Activated T-cell treated with anti-CD3 and anti-CD28 coated beads, Interleukin-2, amount 50 U/mL, for 4 hours (primary cell): ENCODE measurements around the gene ATXN1. TPM values are rescaled to one million over a fixed set of nuclear protein-coding genes. Genes with fewer than 3 reads are reported as not detected.

Experiments used
- ATAC-seq, 2 donors: fragments of 200-7000 bp; cut with Tn5 transposase; one replicate each; pipeline ENCODE4 v1.10.0; 2021
- DNase-seq: peaks from one replicate; pipeline ENCODE4 v3.0.0-alpha.2; 2020
- H3K27me3 Mint-ChIP-seq: one replicate; pipeline ENCODE4 v1.8.0; 2021; ENCODE audit warnings: low read depth, mixed read lengths
- H3K36me3 Mint-ChIP-seq: one replicate; pipeline ENCODE4 v1.8.0; 2022; ENCODE audit warnings: mixed read lengths; ENCODE audit not compliant: insufficient read depth
- H3K4me1 Mint-ChIP-seq: one replicate; pipeline ENCODE4 v1.8.0; 2021; ENCODE audit warnings: low read depth, mixed read lengths
- H3K4me3 Mint-ChIP-seq: one replicate; pipeline ENCODE4 v1.8.0; 2021; ENCODE audit warnings: mild to moderate bottlenecking, moderate library complexity, mixed read lengths
- H3K9me3 Mint-ChIP-seq: one replicate; pipeline ENCODE4 v1.8.0; 2021; ENCODE audit warnings: mixed read lengths
- total RNA-seq, 3 donors: library from RNA; stranded (reverse); gene quantifications; one replicate each; pipeline ENCODE4 v1.2.1, GENCODE V29; 2021

The ATXN1 gene
- total RNA-seq, 3 donors from 2014 or later: 39.5 to 63.8 (median 45.1) TPM

DNA sequence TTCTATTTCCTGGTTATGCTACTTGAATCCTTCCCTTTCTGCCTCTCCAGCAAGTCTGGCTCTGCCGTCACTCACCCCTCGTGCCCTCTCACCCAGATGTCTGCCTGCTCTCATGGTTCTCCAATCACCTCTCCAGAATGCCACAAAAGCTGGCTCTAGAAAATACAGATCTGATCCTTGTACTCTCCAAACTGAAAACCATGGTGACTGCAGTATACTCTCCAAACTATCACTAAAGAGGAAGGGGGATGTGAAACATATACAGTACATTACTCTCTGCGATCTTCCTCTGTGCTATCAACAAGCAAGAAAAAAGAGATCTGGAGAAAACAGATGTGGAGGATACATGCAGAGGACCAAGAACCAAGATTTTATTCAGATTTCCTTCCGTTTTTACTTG is 91.1 kb downstream of the ATXN1 start:
- Mint-ChIP-seq H3K36me3 (peaks cover 30% of the 10 kb centered on the region), H3K4me3 (peak overlapping the region; percentile 75), H3K9me3 (peaks cover 3% of the 10 kb centered on the region), H3K27me3 (no peaks in the 10 kb centered on the region), H3K4me1 (peaks cover 64% of the 10 kb centered on the region)
- ATAC-seq (peak; percentile 33 to 40), DNase-seq (no peak)

DNA sequence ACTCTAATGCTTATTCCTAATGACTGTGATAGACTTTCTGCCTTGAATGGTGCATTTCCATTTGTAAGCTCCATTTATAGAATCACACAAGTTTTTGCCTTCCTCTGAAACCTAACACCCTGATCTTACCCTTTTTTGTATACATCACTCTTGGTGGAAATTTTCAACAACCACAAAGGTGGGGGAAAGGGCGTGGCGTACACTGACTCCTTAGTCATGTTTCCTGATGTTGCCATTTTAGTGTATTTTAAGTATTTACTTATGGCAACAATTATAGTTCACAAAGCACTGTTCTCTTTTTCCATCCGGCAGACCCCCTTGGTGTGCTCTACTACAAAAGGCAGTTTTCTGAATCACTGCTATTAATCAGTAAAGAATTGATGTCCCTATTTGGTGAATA is 92.0 kb downstream of the ATXN1 start:
- peaks cover 57% of the 10 kb centered on the region for H3K4me1 Mint-ChIP-seq
- H3K27me3 Mint-ChIP-seq: no peaks in the 10 kb centered on the region
- ATAC-seq (peak; percentile 76 to 79), DNase-seq (peak; percentile 70)
- peaks cover 29% of the 10 kb centered on the region for H3K36me3 Mint-ChIP-seq
- H3K9me3 Mint-ChIP-seq: peaks cover 3% of the 10 kb centered on the region
- peak overlapping the region; percentile 39 for H3K4me3 Mint-ChIP-seq

DNA sequence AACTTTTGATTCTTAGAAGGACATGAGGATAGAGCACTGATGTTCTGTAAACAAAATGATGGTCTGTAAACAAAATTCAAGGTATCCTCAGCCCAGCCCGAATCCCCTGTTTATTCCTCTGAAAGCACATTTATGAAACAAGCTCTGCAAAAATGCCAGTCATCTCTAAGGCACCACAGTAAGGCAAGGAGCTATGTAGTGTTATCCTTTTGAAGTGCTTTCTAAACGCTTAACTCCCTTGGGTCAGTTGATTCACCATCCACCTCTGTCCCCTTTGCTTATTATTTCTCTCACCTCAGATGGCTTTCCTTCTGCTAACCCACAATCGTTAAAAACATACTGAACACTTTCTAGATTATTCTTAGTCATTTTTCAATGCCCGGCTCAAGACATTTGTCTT is 93.8 kb downstream of the ATXN1 start:
- peaks cover 30% of the 10 kb centered on the region for H3K36me3 Mint-ChIP-seq
- DNase-seq: no peak

DNA sequence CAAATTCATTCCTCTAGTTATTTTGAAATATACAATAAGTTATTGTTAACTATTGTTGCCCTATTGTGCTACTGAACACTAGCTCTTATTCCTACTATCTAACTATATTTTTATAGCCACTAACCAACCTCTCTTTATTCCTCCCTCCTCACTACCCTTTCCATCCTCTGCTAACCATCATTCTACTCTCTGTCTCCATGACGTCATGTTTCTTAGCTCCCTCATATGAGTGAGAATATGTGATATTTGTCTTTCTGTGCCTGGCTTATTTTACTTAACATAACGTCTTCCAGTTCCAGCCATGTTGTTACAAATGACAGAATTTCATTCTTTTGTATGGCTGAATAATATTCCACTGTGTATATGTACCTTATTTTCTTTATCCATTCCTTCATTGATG is 95.3 kb downstream of the ATXN1 start:
- ATAC-seq (no peak), DNase-seq (no peak)
- no peaks in the 10 kb centered on the region for H3K27me3 Mint-ChIP-seq
- H3K4me3 Mint-ChIP-seq: no peak overlapping the region
- peaks cover 35% of the 10 kb centered on the region for H3K36me3 Mint-ChIP-seq
- peaks cover 37% of the 10 kb centered on the region for H3K4me1 Mint-ChIP-seq
- peaks cover 3% of the 10 kb centered on the region for H3K9me3 Mint-ChIP-seq

More for the DNA sequence above, 93.8 kb downstream of the ATXN1 start:
- Mint-ChIP-seq H3K27me3 (no peaks in the 10 kb centered on the region), H3K9me3 (peaks cover 3% of the 10 kb centered on the region), H3K4me3 (no peak overlapping the region), H3K4me1 (peaks cover 51% of the 10 kb centered on the region)
- ATAC-seq: no peak

DNA sequence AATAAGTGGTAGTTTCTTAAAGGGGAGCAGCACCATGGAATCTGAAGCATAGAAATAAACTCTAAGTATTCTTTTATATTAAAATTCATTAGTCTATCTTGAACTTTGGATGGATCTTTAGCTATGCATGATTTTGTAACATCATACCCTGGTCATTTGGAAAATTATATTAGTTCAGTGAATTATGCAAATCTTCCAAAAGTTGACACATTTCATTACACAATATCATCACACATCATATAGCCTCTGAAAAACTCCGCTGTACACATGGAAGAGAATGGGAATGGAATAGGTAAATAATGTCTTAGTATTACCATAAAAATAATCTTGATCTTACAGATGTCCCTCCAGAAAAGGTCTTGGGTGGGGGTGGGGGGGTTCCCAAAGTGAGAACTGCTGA is 96.1 kb downstream of the ATXN1 start:
- DNase-seq: no peak
- Mint-ChIP-seq H3K9me3 (peaks cover 3% of the 10 kb centered on the region), H3K4me1 (peaks cover 34% of the 10 kb centered on the region), H3K27me3 (no peaks in the 10 kb centered on the region), H3K4me3 (no peak overlapping the region), H3K36me3 (peaks cover 35% of the 10 kb centered on the region)
- no peak for ATAC-seq

DNA sequence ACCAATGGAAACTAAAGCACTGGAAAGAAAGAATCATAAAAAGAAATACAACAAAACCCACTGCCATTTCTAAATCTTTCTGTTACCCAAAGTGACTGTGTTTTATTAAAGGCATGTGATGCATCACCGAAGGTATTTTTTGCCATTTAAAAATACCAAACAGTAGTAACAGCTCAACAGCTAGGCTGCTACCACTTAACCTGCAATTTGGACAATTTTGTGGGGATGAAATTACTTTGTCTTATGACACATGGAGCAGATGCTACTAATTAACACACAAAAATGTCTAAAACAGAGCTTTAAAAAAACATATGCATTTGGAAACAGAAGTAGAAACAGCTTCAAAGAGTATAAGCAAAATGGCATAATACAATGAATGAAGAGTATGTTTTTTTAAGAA is 97.4 kb downstream of the ATXN1 start:
- H3K4me3 Mint-ChIP-seq: no peak overlapping the region
- peaks cover under 1% of the 10 kb centered on the region for H3K9me3 Mint-ChIP-seq
- H3K4me1 Mint-ChIP-seq: peaks cover 34% of the 10 kb centered on the region
- DNase-seq: no peak
- peaks cover 30% of the 10 kb centered on the region for H3K36me3 Mint-ChIP-seq
- H3K27me3 Mint-ChIP-seq: no peaks in the 10 kb centered on the region
- ATAC-seq: no peak

DNA sequence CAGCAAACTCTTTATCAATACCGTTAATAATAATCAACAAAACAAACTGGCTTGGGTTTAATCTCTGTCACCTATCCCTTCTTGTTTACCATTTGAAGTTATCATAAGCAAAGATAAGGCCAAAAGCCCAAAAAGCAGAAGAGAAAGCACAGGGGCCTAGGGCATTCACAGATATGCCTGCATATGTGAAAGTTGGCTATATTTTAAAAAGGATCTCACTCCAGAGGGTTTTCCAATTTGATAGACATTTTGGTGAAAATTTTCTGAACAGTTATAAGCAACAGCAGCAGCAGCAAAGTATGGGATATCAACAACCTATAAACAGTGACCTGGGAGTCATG is 101.1 kb downstream of the ATXN1 start:
- DNase-seq: no peak
- Mint-ChIP-seq H3K4me3 (peak overlapping the region; percentile 49), H3K4me1 (peaks cover 48% of the 10 kb centered on the region), H3K27me3 (no peaks in the 10 kb centered on the region), H3K9me3 (no peaks in the 10 kb centered on the region), H3K36me3 (peaks cover 19% of the 10 kb centered on the region)
- no peak for ATAC-seq

DNA sequence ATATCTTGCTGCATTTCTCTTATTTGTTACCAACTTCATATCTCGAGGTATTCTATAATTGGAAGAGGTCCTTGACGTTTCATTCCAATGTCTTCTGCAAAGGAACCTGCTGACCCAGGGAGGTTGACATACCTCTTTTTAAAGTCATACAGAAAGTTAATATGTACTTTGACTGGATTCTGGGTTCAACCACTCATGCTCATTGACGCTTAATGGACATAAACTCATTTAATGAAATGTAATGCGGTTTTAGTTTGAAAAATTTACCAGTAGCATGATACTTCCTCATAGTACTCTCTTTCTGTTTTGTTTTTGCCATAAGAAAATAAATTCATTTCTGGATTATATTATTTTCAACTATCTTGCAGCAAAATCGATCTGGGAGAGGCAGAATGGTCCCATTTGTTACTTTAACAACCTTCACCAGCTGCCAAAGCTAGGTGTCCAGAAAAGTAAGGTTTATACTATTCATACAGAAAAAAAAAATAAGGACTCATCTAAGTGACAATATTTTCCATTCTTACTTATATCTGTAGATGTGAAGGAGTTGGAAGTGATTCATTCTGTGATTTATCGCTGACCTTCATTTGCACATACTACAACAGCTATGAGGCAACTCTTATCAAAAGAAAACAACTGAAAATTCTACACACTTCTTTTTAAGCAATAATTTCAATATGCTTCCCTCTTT is 101.6 kb downstream of the ATXN1 start:
- Mint-ChIP-seq H3K27me3 (no peaks in the 10 kb centered on the region), H3K4me1 (peaks cover 53% of the 10 kb centered on the region), H3K4me3 (peak overlapping the region; percentile 49), H3K9me3 (no peaks in the 10 kb centered on the region), H3K36me3 (peaks cover 23% of the 10 kb centered on the region)
- DNase-seq: no peak
- peak; percentile 21 to 33 for ATAC-seq

DNA sequence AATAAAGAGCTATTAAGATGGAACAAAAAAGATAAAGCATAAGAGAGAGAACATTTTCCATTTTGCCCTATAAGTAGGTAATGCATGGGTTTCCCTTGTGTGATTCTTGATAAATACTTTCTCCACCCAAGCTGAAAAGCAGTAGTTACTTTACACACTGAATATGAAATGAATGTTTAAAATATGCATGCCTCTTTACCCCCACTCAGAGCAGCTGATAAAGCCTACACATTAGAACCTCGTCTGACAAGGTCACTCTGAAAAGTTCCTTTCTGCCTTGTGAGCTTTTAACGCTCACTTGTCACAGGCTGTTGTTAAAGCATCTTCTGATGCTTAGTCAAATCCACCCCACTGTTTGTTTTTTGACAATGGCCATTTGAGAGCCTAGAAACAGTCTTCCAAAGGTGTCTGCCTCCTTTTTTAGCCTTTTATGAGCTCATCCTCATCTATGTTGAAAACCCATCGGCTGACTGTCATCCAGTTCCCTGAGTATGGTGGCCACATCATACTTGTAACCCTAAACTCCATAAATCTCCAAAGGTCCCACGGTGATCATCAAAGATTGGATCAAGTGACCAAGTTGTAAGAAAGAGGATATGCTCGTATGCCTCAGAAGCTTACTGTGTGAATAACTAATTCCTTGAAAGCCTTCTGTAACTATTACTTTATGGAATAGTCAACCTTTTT is 102.8 kb downstream of the ATXN1 start:
- H3K4me3 Mint-ChIP-seq: peak overlapping the region; percentile 66
- no peaks in the 10 kb centered on the region for H3K9me3 Mint-ChIP-seq
- H3K36me3 Mint-ChIP-seq: peaks cover 24% of the 10 kb centered on the region
- peaks cover 64% of the 10 kb centered on the region for H3K4me1 Mint-ChIP-seq
- no peak for DNase-seq
- ATAC-seq: peak; percentile 5 to 14
- H3K27me3 Mint-ChIP-seq: no peaks in the 10 kb centered on the region

DNA sequence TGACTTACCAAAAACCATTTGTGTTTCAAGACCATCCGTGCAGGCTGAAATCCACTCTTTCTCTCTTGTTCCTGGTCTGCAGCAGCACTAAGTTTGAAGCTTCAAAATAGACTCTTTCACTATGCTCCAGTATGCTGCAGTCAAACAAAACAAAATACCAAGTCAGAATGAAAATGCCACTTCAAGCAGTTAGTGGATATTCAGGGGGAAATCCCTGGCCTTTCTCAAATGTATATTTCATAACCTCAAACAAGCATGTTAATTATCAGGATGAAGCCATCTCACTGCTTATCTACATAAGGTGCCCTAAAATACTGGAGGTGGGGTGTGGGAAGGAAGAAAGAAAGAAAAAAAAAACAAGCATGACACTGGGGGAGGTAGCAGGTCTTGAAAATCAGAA is 103.5 kb downstream of the ATXN1 start:
- H3K9me3 Mint-ChIP-seq: no peaks in the 10 kb centered on the region

DNA sequence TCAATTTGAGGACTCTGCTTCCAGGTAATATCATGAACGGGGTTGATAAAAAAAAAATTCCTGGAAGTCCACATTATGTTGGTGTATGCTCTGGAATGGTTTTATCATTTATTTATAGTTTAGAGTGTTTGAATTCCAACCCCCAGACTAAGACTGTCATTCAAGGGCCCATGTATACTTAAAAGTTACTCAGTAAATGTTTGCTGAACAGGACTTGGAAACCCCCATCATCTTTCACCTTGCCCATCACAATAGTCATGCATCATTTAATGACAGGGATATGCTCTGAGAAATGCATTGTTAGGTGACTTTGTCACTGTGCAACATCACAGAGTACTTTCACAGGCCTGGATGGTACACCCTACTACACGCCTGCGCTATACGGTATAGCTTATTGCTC is 104.8 kb downstream of the ATXN1 start:
- Mint-ChIP-seq H3K4me3 (no peak overlapping the region), H3K9me3 (no peaks in the 10 kb centered on the region), H3K4me1 (peaks cover 85% of the 10 kb centered on the region), H3K27me3 (no peaks in the 10 kb centered on the region), H3K36me3 (peaks cover 18% of the 10 kb centered on the region)
- peak in 1 of 2 donors; percentile 22 for ATAC-seq
- DNase-seq: no peak

More for the DNA sequence above, 103.5 kb downstream of the ATXN1 start:
- H3K4me1 Mint-ChIP-seq: peaks cover 72% of the 10 kb centered on the region
- ATAC-seq (peak; percentile 71 to 73), DNase-seq (no peak)
- H3K36me3 Mint-ChIP-seq: peaks cover 25% of the 10 kb centered on the region
- H3K4me3 Mint-ChIP-seq: peak overlapping the region; percentile 66
- H3K27me3 Mint-ChIP-seq: no peaks in the 10 kb centered on the region

DNA sequence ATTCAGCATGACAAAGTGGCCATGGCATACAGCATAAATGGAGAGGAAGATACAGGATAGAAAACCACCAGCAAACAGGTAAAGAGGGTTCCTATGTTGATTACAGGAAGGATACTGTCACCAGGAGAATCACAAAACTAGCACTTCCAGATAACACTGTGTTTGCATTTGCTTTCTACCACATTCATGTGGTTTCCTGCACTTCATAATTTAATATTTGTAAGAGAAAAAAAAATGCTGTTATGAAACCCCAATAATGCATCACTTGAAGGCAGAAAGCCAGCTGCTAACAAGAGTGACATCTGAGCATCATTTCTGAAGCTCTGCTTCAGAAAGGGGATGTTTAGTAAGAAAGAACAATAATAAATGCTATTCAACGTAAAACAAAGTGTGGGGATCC is 106.6 kb downstream of the ATXN1 start:
- peaks cover 26% of the 10 kb centered on the region for H3K36me3 Mint-ChIP-seq
- peak; percentile 24 for ATAC-seq
- DNase-seq: no peak

DNA sequence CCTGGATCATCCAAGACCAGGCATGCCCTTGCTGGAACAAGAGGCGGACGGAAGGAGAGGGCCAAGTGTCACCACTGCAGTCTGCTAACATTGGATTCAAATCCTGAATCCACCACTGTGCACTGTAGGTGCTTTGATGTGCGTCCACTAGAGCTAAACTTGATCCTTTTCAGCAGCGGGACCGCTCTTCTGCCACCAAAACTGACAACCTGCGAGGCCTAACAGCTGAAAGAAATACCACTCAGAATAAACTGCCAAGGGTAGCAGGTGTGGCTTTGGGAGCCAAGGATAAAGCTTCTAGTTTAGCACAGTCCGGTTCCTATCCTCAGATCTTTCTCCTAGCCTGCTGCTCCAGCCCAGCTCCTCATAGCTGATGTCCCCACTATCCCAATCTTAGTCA is 108.0 kb downstream of the ATXN1 start:
- Mint-ChIP-seq H3K27me3 (no peaks in the 10 kb centered on the region), H3K4me3 (no peak overlapping the region), H3K36me3 (peaks cover 26% of the 10 kb centered on the region), H3K4me1 (peaks cover 70% of the 10 kb centered on the region), H3K9me3 (no peaks in the 10 kb centered on the region)
- no peak for DNase-seq
- no peak for ATAC-seq

More for the DNA sequence above, 106.6 kb downstream of the ATXN1 start:
- Mint-ChIP-seq H3K4me3 (peak overlapping the region; percentile 31), H3K4me1 (peaks cover 82% of the 10 kb centered on the region), H3K27me3 (no peaks in the 10 kb centered on the region), H3K9me3 (no peaks in the 10 kb centered on the region)

DNA sequence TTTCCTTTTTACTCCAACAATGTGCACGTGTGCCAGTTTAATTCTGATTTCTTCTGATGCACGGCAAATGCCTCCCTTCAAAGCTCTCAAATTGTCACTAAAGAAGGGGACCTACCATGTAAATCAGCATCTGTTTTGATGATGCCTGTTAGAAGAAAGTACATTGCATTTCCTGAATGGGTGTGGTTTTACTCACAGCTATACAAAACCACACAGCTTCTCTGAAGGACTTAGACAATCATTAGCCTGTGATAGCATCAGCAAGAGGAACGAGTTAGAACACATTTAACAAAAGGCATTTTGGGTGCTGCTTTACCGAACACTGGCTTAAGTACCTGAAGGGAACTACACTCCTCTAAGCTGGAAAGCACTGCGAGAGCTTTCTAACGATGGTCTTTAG is 109.4 kb downstream of the ATXN1 start:
- no peak for DNase-seq
- peaks cover 59% of the 10 kb centered on the region for H3K4me1 Mint-ChIP-seq
- H3K9me3 Mint-ChIP-seq: no peaks in the 10 kb centered on the region
- peak; percentile 64 to 73 for ATAC-seq
- no peak overlapping the region for H3K4me3 Mint-ChIP-seq
- H3K27me3 Mint-ChIP-seq: no peaks in the 10 kb centered on the region
- peaks cover 18% of the 10 kb centered on the region for H3K36me3 Mint-ChIP-seq

DNA sequence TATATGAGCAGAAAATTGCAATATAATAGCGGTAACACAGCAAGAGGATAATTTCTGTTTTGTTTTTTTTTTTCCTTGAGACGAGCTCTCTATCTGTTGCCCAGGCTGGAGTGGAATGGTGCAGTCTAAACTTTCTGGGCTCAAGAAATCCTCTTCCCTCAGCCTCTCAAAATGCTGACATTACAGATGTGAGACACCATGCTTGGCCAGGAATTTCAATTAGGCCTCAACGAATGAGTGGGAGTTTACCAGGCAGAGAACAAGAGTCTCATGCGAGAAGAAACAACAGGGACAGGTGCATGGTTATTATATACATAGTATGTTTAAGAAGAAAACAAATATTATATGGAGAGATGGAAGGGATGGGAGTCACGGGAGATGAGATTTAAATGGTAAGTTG is 111.4 kb downstream of the ATXN1 start:
- Mint-ChIP-seq H3K4me3 (no peak overlapping the region), H3K27me3 (no peaks in the 10 kb centered on the region), H3K36me3 (peaks cover 18% of the 10 kb centered on the region), H3K9me3 (no peaks in the 10 kb centered on the region), H3K4me1 (peaks cover 49% of the 10 kb centered on the region)
- ATAC-seq (no peak), DNase-seq (no peak)
